Naive thymus-derived CD4-positive, alpha-beta T cell (primary cell): Measurements from ENCODE around the gene RABGGTA. TPM values are rescaled to one million over a fixed set of nuclear protein-coding genes. Genes with fewer than 3 reads are reported as not detected.

Experiments used
- ATAC-seq: fragments of 150-1000 bp; cut with Tn5 transposase; 2 replicates; pipeline ENCODE4 v1.10.0; 2021; ENCODE audit warnings: mild to moderate bottlenecking, moderate library complexity
- CTCF ChIA-PET: fragments of 350-600 bp; sonication (Branson Sonifier 250); formaldehyde crosslinking; loops from one replicate; lab custom pipeline; 2021; ENCODE audit warnings: antibody characterized with exemption; lab: Charles Lee
- POLR2A ChIA-PET: fragments of 350-600 bp; sonication (Branson Sonifier 250); formaldehyde crosslinking; loops from one replicate; lab custom pipeline; 2021; ENCODE audit warnings: antibody characterized with exemption, inconsistent platforms; lab: Charles Lee
- DNase-seq, 9 donors: peaks; one replicate each; pipeline versions ENCODE4 v3.0.0 to v3.0.0-alpha.2; 2020 to 2022; ENCODE audit warnings: mixed read lengths in 1 of 9
- H3K27ac ChIP-seq: one replicate; pipeline ENCODE4 v1.7.0; 2013; ENCODE audit warnings: mild to moderate bottlenecking, low read depth, low read length, moderate library complexity
- H3K27me3 ChIP-seq, 2 donors: one replicate each; pipeline ENCODE4 v1.7.0; 2013; ENCODE audit warnings: low read length in 2 of 2, mild to moderate bottlenecking in 2 of 2, moderate library complexity in 2 of 2; ENCODE audit not compliant: control insufficient read depth in 2 of 2, insufficient read depth in 2 of 2
- H3K36me3 ChIP-seq, 3 experiments: 1 replicate in 2 of 3; 2 replicates in 1 of 3; pipeline ENCODE4 v1.7.0; 2013; ENCODE audit warnings: low read length in 3 of 3, mild to moderate bottlenecking in 3 of 3, moderate library complexity in 1 of 3; ENCODE audit not compliant: insufficient read depth in 3 of 3, control insufficient read depth in 2 of 3
- H3K4me1 ChIP-seq, 2 donors: one replicate each; pipeline ENCODE4 v1.7.0; 2013; ENCODE audit warnings: low read length in 2 of 2, mild to moderate bottlenecking in 2 of 2, moderate library complexity in 1 of 2; ENCODE audit not compliant: control insufficient read depth in 2 of 2, insufficient read depth in 2 of 2
- H3K4me3 ChIP-seq: 2 replicates; pipeline ENCODE4 v1.7.0; 2013; ENCODE audit warnings: mild to moderate bottlenecking, low read length
- H3K9me3 ChIP-seq, 3 experiments: 1 replicate in 2 of 3; 2 replicates in 1 of 3; pipeline ENCODE4 v1.7.0; 2013; ENCODE audit warnings: low read length in 3 of 3; ENCODE audit not compliant: control insufficient read depth in 2 of 3
- H3K27ac Mint-ChIP-seq, 9 donors: one replicate each; pipeline ENCODE4 v1.8.0; 2020 to 2022; ENCODE audit warnings: mixed read lengths in 9 of 9, mild to moderate bottlenecking in 8 of 9, moderate library complexity in 5 of 9, inconsistent platforms in 2 of 9
- H3K27me3 Mint-ChIP-seq, 5 donors: one replicate each; pipeline ENCODE4 v1.8.0; 2021 to 2022; ENCODE audit warnings: mixed read lengths in 5 of 5, mild to moderate bottlenecking in 1 of 5
- H3K36me3 Mint-ChIP-seq, 5 donors: one replicate each; pipeline ENCODE4 v1.8.0; 2020 to 2022; ENCODE audit warnings: mixed read lengths in 5 of 5, mild to moderate bottlenecking in 3 of 5, inconsistent platforms in 1 of 5
- H3K4me1 Mint-ChIP-seq, 7 donors: one replicate each; pipeline ENCODE4 v1.8.0; 2020 to 2022; ENCODE audit warnings: mixed read lengths in 7 of 7, mild to moderate bottlenecking in 3 of 7, inconsistent platforms in 1 of 7
- H3K4me3 Mint-ChIP-seq, 10 donors: one replicate each; pipeline ENCODE4 v1.8.0; 2020 to 2022; ENCODE audit warnings: mild to moderate bottlenecking in 10 of 10, mixed read lengths in 10 of 10, moderate library complexity in 6 of 10, inconsistent platforms in 2 of 10
- H3K9me3 Mint-ChIP-seq, 11 donors: one replicate each; pipeline ENCODE4 v1.8.0; 2020 to 2022; ENCODE audit warnings: mixed read lengths in 11 of 11, mild to moderate bottlenecking in 4 of 11, inconsistent platforms in 1 of 11, moderate library complexity in 1 of 11
- intact Hi-C, 2 donors: fragments of 100-400 bp; cut with micrococcal nuclease; formaldehyde crosslinking; loops; one replicate each; pipeline ENCODE4 v1.15.1; 2023
- polyA plus RNA-seq, 2 donors: library from polyadenylated mRNA; unstranded; fragments of 300-500 nt; fragmentation: Illumina TruSeq; gene quantifications; one replicate each; pipeline ENCODE4 v1.2.3, GENCODE V29; 2021
- total RNA-seq, 6 experiments: library from RNA in 5 of 6; stranded (reverse) in 5 of 6; gene quantifications; 1 replicate in 5 of 6; 2 replicates in 1 of 6; pipeline ENCODE4 v1.2.3 and lab custom pipeline; 2021 to 2026

Gene RABGGTA
- total and polyA plus RNA-seq, 7 experiments from 2014 or later: 17.9 to 76.5 (median 54.3) TPM

DNA sequence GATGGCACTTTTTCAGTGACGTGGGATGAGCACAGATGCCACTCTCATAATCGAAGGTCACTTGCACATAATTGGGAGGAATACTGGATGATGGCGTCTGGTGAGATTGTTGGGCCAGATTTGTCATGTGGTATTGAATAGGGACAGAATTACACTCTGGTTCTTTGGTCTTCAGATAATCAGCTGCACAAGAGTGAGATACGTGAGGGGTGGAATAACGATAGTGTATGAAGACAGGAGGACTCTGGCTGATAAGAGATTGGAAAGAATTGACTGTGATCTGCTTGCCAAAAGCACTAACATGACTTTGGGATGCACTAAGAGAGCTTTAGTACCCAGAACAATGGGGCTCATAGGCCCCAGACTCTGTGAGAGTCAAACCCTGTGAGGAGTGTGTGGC, 7.0 kb upstream of the RABGGTA start:
- Histone ChIP-seq H3K9me3 (no peaks in the 10 kb centered on the region), H3K4me1 (peaks cover 6 to 25% of the 10 kb centered on the region in 2 donors), H3K27ac (no peak overlapping the region), H3K36me3 (no peaks in the 10 kb centered on the region), H3K27me3 (no peaks in the 10 kb centered on the region), H3K4me3 (no peak overlapping the region)
- DNase-seq: no peak
- H3K36me3 Mint-ChIP-seq: peaks cover 0 to 6% (median 0%) of the 10 kb centered on the region in 5 donors
- H3K4me1 Mint-ChIP-seq: peaks cover 40 to 51% (median 45%) of the 10 kb centered on the region in 7 donors
- peak overlapping the region; percentile 5 to 85 (median 63) for H3K27ac Mint-ChIP-seq
- intact Hi-C loops: no loop called here
- ATAC-seq: no peak
- POLR2A ChIA-PET: interaction anchor here (0.5 to 2.0 kb wide), 4 partner anchors 18 to 164 kb away, joined by 3 to 7 read pairs (median 4); partner anchors contain the start of genes DCAF11, DHRS1, NOP9 and NRL
- H3K4me3 Mint-ChIP-seq: peak overlapping the region in 6 of 10 donors; percentile 4 to 51 (median 14)
- CTCF ChIA-PET: interaction anchor here (0.6 to 2.5 kb wide), 2 partner anchors 20 to 136 kb away, joined by 3 to 17 read pairs; partner anchors contain the start of genes DHRS1 and NOP9
- H3K27me3 Mint-ChIP-seq: no peaks in the 10 kb centered on the region
- peaks cover 0 to 3% (median 0%) of the 10 kb centered on the region in 11 donors for H3K9me3 Mint-ChIP-seq

DNA sequence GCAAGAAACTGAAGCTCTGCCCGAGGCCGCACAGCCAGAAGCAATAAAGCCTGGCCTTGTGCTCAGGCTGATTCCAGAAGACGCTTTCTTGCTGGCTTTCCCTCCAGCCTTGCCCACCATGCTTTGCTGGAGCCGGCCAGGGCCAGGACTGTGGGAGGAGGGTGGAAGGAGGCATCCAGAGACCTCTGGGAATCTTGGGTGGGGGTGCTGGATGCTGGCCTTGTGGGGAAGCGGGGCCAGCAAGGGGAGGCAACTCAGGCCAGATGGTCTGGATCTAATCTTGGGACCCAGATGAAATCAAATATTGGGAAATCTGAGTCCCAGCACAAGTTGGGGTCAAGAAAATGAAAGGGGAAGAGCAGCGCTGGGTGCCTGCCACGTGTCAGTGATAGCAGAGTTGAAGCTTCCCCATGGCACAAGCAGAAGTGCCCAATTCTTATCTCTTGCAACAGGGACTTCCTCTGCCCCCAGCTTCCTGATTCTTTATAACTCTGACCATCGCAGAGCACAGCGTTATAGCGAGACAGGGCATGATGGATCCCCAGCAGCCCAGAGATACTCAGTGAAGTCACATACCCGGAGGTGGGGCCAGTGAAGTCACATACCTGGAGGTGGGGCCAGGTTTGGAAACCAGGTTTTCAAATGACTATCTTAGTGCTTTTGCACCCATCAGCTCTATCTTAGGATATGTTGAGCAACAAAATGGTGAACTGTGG, 6.4 kb upstream of the RABGGTA start:
- peak; percentile 59 for ATAC-seq
- H3K27ac ChIP-seq: no peak overlapping the region
- no peaks in the 10 kb centered on the region for H3K9me3 ChIP-seq
- CTCF ChIA-PET: interaction anchor here (0.7 kb wide), 2 partner anchors 19 to 29 kb away, joined by 3 to 4 read pairs; no protein-coding TSS in a partner anchor
- no peaks in the 10 kb centered on the region for H3K27me3 Mint-ChIP-seq
- H3K4me1 ChIP-seq: peaks cover 7 to 27% of the 10 kb centered on the region in 2 donors
- no peaks in the 10 kb centered on the region for H3K27me3 ChIP-seq
- peak overlapping the region in 4 of 9 donors; percentile 38 to 85 (median 70) for H3K27ac Mint-ChIP-seq
- no peak for DNase-seq
- POLR2A ChIA-PET: interaction anchor here (0.5 to 1.5 kb wide), 5 partner anchors 20 to 163 kb away, joined by 3 to 4 read pairs (median 3); partner anchors contain the start of genes DCAF11, DHRS1, NOP9 and NRL
- peaks cover 0 to 6% (median 0%) of the 10 kb centered on the region in 5 donors for H3K36me3 Mint-ChIP-seq
- H3K4me1 Mint-ChIP-seq: peaks cover 46 to 56% (median 48%) of the 10 kb centered on the region in 7 donors
- no peaks in the 10 kb centered on the region for H3K36me3 ChIP-seq
- H3K9me3 Mint-ChIP-seq: peaks cover 0 to 3% (median 0%) of the 10 kb centered on the region in 11 donors
- intact Hi-C loops: no loop called here
- H3K4me3 ChIP-seq: no peak overlapping the region
- H3K4me3 Mint-ChIP-seq: no peak overlapping the region

DNA sequence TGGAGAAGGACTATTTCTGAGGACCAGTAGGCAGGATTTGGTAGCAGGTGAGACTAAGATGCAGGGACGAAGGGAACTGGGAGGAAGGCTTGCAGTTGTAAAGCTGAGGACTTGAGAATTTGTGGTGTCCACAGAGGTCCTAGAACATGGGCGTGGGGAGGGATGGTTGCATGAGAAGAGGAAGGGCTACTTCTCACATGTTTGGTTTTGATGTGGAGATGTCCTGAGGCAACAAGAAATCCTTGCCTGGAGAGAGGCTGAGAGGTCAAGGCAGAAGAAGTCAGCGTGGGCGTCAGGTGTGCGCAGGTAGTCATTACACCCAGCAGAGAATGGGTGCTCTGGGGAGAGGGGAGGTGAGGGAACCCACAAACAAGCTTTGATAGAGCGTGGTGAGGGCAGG, 5.7 kb upstream of the RABGGTA start:
- peak overlapping the region in 5 of 9 donors; percentile 4 to 74 (median 40) for H3K27ac Mint-ChIP-seq
- Histone ChIP-seq H3K27ac (no peak overlapping the region), H3K36me3 (no peaks in the 10 kb centered on the region), H3K27me3 (no peaks in the 10 kb centered on the region), H3K4me1 (peaks cover 14 to 34% of the 10 kb centered on the region in 2 donors), H3K4me3 (no peak overlapping the region), H3K9me3 (no peaks in the 10 kb centered on the region)
- H3K4me1 Mint-ChIP-seq: peaks cover 53 to 63% (median 55%) of the 10 kb centered on the region in 7 donors
- DNase-seq: no peak
- H3K36me3 Mint-ChIP-seq: peaks cover 0 to 6% (median 0%) of the 10 kb centered on the region in 5 donors
- H3K9me3 Mint-ChIP-seq: peaks cover 0 to 3% (median 0%) of the 10 kb centered on the region in 11 donors
- intact Hi-C loops: no loop called here
- ChIA-PET CTCF (interaction anchor here (0.7 kb wide), 2 partner anchors 20 to 30 kb away, joined by 3 to 4 read pairs; no protein-coding TSS in a partner anchor), POLR2A (interaction anchor here (1.5 to 2.2 kb wide), 3 partner anchors 20 to 35 kb away, joined by 3 to 6 read pairs (median 3); partner anchors contain the start of genes DHRS1, NOP9 and TINF2)
- no peak for ATAC-seq
- peak overlapping the region in 2 of 10 donors; percentile 6 to 50 for H3K4me3 Mint-ChIP-seq
- H3K27me3 Mint-ChIP-seq: no peaks in the 10 kb centered on the region

DNA sequence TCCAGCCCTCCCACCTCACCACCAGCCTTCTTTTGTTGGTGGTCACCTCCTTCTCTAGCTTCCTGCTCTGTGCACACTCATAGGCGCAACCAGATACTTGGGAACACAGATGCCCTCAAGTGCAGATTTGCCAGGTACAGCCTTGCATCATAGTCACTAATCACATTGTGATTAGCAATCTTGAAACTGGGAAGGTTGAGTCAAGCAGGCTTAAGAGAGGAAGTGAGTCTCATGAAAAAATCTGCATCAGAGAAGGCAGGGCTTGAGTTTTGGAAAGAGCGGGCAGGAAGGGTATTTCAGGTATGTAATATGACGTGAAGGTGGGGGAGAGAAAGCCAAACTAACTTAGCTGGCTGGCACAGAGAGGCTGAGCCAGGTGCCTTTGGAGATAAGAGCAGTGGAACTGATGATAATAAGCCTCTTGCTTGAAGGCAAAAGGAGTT, 2.7 kb upstream of the RABGGTA start:
- ChIA-PET POLR2A (interaction anchor here (0.7 to 1.2 kb wide), 9 partner anchors 26 to 160 kb away, joined by 3 to 5 read pairs (median 4); partner anchors contain the start of genes DCAF11, KHNYN, LTB4R and NOP9), CTCF (interaction anchor here (0.9 to 1.4 kb wide), 4 partner anchors 21 to 113 kb away, joined by 3 to 4 read pairs (median 4); partner anchors contain the start of genes CIDEB and IRF9)
- peak overlapping the region; percentile 75 to 100 (median 97) for H3K27ac Mint-ChIP-seq
- peak overlapping the region; percentile 2 to 84 (median 36) for H3K4me3 Mint-ChIP-seq
- DNase-seq (peak in 8 of 9 donors; percentile 46 to 85 (median 65)), ATAC-seq (peak; percentile 16)
- no peak overlapping the region for H3K4me3 ChIP-seq
- H3K27me3 ChIP-seq: no peaks in the 10 kb centered on the region
- peaks cover 0 to 8% (median 0%) of the 10 kb centered on the region in 3 experiments for H3K36me3 ChIP-seq
- intact Hi-C loops: loop anchor here (5.0 kb wide), 2 partner anchors 38 to 707 kb away; partner anchors contain the start of genes AP1G2 (in 1 of the 2), LTB4R (in 1 of the 2) and LTB4R2 (in 1 of the 2)
- H3K27ac ChIP-seq: peak overlapping the region; percentile 98
- H3K4me1 Mint-ChIP-seq: peaks cover 44 to 65% (median 56%) of the 10 kb centered on the region in 7 donors
- peaks cover 0 to 3% (median 0%) of the 10 kb centered on the region in 11 donors for H3K9me3 Mint-ChIP-seq
- no peaks in the 10 kb centered on the region for H3K27me3 Mint-ChIP-seq
- H3K4me1 ChIP-seq: peaks cover 18 to 28% of the 10 kb centered on the region in 2 donors
- H3K36me3 Mint-ChIP-seq: peaks cover 0 to 9% (median 0%) of the 10 kb centered on the region in 5 donors
- no peaks in the 10 kb centered on the region for H3K9me3 ChIP-seq

GRCh38 chr14:24273422-24273998, 2.1 kb upstream of the RABGGTA start:
- peaks cover 0 to 14% (median 0%) of the 10 kb centered on the region in 3 experiments for H3K36me3 ChIP-seq
- Mint-ChIP-seq H3K27ac (peak overlapping the region; percentile 75 to 100 (median 97)), H3K4me3 (peak overlapping the region in 7 of 10 donors; percentile 24 to 84 (median 36)), H3K27me3 (no peaks in the 10 kb centered on the region), H3K4me1 (peaks cover 39 to 59% (median 50%) of the 10 kb centered on the region in 7 donors), H3K36me3 (peaks cover 0 to 9% (median 0%) of the 10 kb centered on the region in 5 donors), H3K9me3 (peaks cover 0 to under 1% (median 0%) of the 10 kb centered on the region in 11 donors)
- no peaks in the 10 kb centered on the region for H3K9me3 ChIP-seq
- peak overlapping the region; percentile 98 for H3K27ac ChIP-seq
- H3K4me1 ChIP-seq: peaks cover 17 to 23% of the 10 kb centered on the region in 2 donors
- intact Hi-C loops: loop anchor here (5.0 kb wide), 2 partner anchors 39 to 706 kb away; partner anchors contain the start of genes AP1G2 (in 1 of the 2), LTB4R (in 1 of the 2) and LTB4R2 (in 1 of the 2)
- ATAC-seq (no peak), DNase-seq (no peak)
- no peak overlapping the region for H3K4me3 ChIP-seq
- H3K27me3 ChIP-seq: no peaks in the 10 kb centered on the region
- ChIA-PET POLR2A (interaction anchor here (0.7 to 1.2 kb wide), 10 partner anchors 27 to 159 kb away, joined by 3 to 5 read pairs (median 4); partner anchors contain the start of genes DCAF11, GMPR2, KHNYN and LTB4R), CTCF (interaction anchor here (0.7 to 1.4 kb wide), 5 partner anchors 21 to 209 kb away, joined by 3 to 4 read pairs (median 4); partner anchors contain the start of genes CIDEB and IRF9)
